Transverse colon (tissue), 4 donors: ENCODE results near the gene ZNF384. TPM values are rescaled to one million over a fixed set of nuclear protein-coding genes. Genes with fewer than 3 reads are reported as not detected.
A peak's percentile ranks its signal among the peaks of the same experiment; 100 is the strongest.

Experiments used
- DNase-seq: peaks from one replicate; pipeline ENCODE4 v3.0.0-alpha.2; 2019
- H3K27ac ChIP-seq, 4 donors: fragments of 200-600 bp; sonication (generic); 2 replicates each; pipeline ENCODE4 v1.5.1; 2016 to 2018; ENCODE audit warnings: inconsistent platforms in 4 of 4
- H3K27me3 ChIP-seq: fragments of 200-600 bp; sonication (generic); 2 replicates; pipeline ENCODE4 v1.5.1; 2017; ENCODE audit warnings: inconsistent platforms
- H3K36me3 ChIP-seq, 4 donors: fragments of 200-600 bp; sonication (generic); 2 replicates each; pipeline ENCODE4 v1.5.1; 2017 to 2019; ENCODE audit warnings: inconsistent platforms in 4 of 4
- H3K4me1 ChIP-seq, 4 donors: fragments of 200-600 bp; sonication (generic); 2 replicates each; pipeline ENCODE4 v1.5.1; 2017 to 2020; ENCODE audit warnings: inconsistent platforms in 4 of 4
- H3K4me3 ChIP-seq, 4 donors: fragments of 200-600 bp; sonication (generic); 1 replicate in 1 of 4; 2 replicates in 3 of 4; pipeline versions ENCODE4 v1.5.1 to v1.6.1; 2017 to 2019; ENCODE audit warnings: inconsistent platforms in 4 of 4
- H3K9me3 ChIP-seq, 2 donors: fragments of 200-600 bp; sonication (generic); 2 replicates each; pipeline ENCODE4 v1.5.1; 2017 to 2019; ENCODE audit warnings: inconsistent platforms in 2 of 2
- CTCF ChIP-seq, 5 experiments: fragments of 200-600 bp in 3 of 5; fragments of 450-650 bp in 2 of 5; sonication (generic) in 3 of 5; IDR thresholded peaks; 1 replicate in 2 of 5; 2 replicates in 3 of 5; pipeline ENCODE4 v1.5.1; 2016 to 2017; ENCODE audit warnings: antibody characterized with exemption in 5 of 5, inconsistent platforms in 3 of 5, mild to moderate bottlenecking in 2 of 5, moderate library complexity in 1 of 5
- EP300 ChIP-seq: sonication (generic); formaldehyde crosslinking; IDR thresholded peaks from one replicate; pipeline ENCODE4 v1.6.1; 2017; ENCODE audit warnings: antibody characterized with exemption, low read depth
- POLR2A ChIP-seq: fragments of 450-650 bp; IDR thresholded peaks from one replicate; pipeline ENCODE4 v1.6.1; 2016; ENCODE audit warnings: antibody characterized with exemption, mild to moderate bottlenecking, moderate library complexity
- POLR2AphosphoS5 ChIP-seq, 3 donors: sonication (generic); formaldehyde crosslinking; IDR thresholded peaks; one replicate each; pipeline ENCODE4 v1.6.1; 2016; ENCODE audit warnings: antibody characterized with exemption in 3 of 3
- WGBS, 2 donors: methylation state at CpG; one replicate each; pipeline ENCODE4 v1.1.5; 2018; ENCODE audit warnings: low coverage in 1 of 2; 5-methylcytosine and 5-hydroxymethylcytosine counted together
- in situ Hi-C, 4 donors: fragments of 200-750 bp; cut with MboI; loops; one replicate each; pipeline versions ENCODE4 v1.15.0 to v1.15.1; 2017; ENCODE audit warnings: low sequenced_read_pairs in 3 of 4, low pct_ligation_motif_present in 1 of 4, low pct_unique_long_range_greater_than_20kb in 1 of 4
- intact Hi-C: fragments of 100-400 bp; cut with DNase I; formaldehyde crosslinking; loops from one replicate; pipeline ENCODE4 v1.15.1; 2023; ENCODE audit warnings: low total_unique reads
- small RNA-seq, 4 donors: library from RNA; depleted of rRNA; stranded (forward); fragments of <200 nt; gene quantifications; one replicate each; pipeline ENCODE3, GENCODE V24; 2016
- total RNA-seq, 4 donors: library from RNA; depleted of rRNA; stranded (reverse); fragments of >200 nt; gene quantifications; one replicate each; pipeline ENCODE4 v1.1.0, GENCODE V29; 2016

Gene ZNF384
- total RNA-seq, 4 donors from 2014 or later: 34.8 to 49.4 (median 42.8) TPM

GRCh38 chr12:6626654-6627283 is 62.4 kb downstream of the ZNF384 start:
- no peak for DNase-seq
- no peaks in the 10 kb centered on the region for H3K36me3 ChIP-seq
- in situ Hi-C loops (no loop called here), intact Hi-C loops (no loop called here)
- peaks cover 0 to 10% (median 7%) of the 10 kb centered on the region in 4 donors for H3K4me1 ChIP-seq
- no peaks in the 10 kb centered on the region for H3K27me3 ChIP-seq
- no peak overlapping the region for H3K27ac ChIP-seq
- no peak overlapping the region for H3K4me3 ChIP-seq
- no peak for TF ChIP-seq POLR2AphosphoS5 (IDR thresholded peaks at IDR 0.05)
- H3K9me3 ChIP-seq: no peaks in the 10 kb centered on the region
- 76 to 85% methylated on average over 6 to 8 of the region's 8 CpGs for WGBS, 2 donors

- Histone ChIP-seq H3K27ac (no peak overlapping the region), H3K4me3 (no peak overlapping the region), H3K27me3 (no peaks in the 10 kb centered on the region), H3K9me3 (no peaks in the 10 kb centered on the region), H3K36me3 (no peaks in the 10 kb centered on the region), H3K4me1 (peaks cover 0 to 4% (median 1%) of the 10 kb centered on the region in 4 donors)
- in situ Hi-C loops: no loop called here
- intact Hi-C loops: no loop called here
- DNase-seq: no peak
- WGBS, 2 donors: 95% methylated on average over 26 of the region's 29 CpGs; no CpG with 5 or more reads in 1 of the 2 donors
- TF ChIP-seq EP300 (no peak), POLR2AphosphoS5 (IDR thresholded peaks at IDR 0.05) (no peak), POLR2A (no peak), CTCF (IDR thresholded peaks at IDR 0.05) (no peak)
Measured at GRCh38 chr12:6620885-6621274, 68.3 kb downstream of the ZNF384 start.

- intact Hi-C loops (no loop called here), in situ Hi-C loops (no loop called here)
- DNase-seq: no peak
- H3K9me3 ChIP-seq: no peaks in the 10 kb centered on the region
- H3K27ac ChIP-seq: no peak overlapping the region
- H3K36me3 ChIP-seq: no peaks in the 10 kb centered on the region
- WGBS, 2 donors: 74% methylated on average over 78 of the region's 88 CpGs; no CpG with 5 or more reads in 1 of the 2 donors
- TF ChIP-seq POLR2A (no peak), EP300 (no peak), POLR2AphosphoS5 (IDR thresholded peaks at IDR 0.05) (no peak), CTCF (IDR thresholded peaks at IDR 0.05) (peak; percentile 11 to 38 (median 33))
- H3K4me3 ChIP-seq: no peak overlapping the region
- peaks cover 0 to 4% (median 1%) of the 10 kb centered on the region in 4 donors for H3K4me1 ChIP-seq
- H3K27me3 ChIP-seq: no peaks in the 10 kb centered on the region
Measured at GRCh38 chr12:6620137-6620884, 68.9 kb downstream of the ZNF384 start.

- WGBS, 2 donors: 66 to 72% methylated on average over 5 of the region's 5 CpGs
Measured at GRCh38 chr12:6618483-6619225, 70.5 kb downstream of the ZNF384 start.

More at GRCh38 chr12:6618483-6619225, 70.5 kb downstream of the ZNF384 start:
- intact Hi-C loops: loop anchor here (10.0 kb wide), 2 partner anchors 46 to 156 kb away; partner anchors contain the start of genes ING4 and LAG3
- Histone ChIP-seq H3K27ac (no peak overlapping the region), H3K9me3 (no peaks in the 10 kb centered on the region), H3K27me3 (no peaks in the 10 kb centered on the region), H3K4me1 (peaks cover 8 to 17% (median 10%) of the 10 kb centered on the region in 4 donors), H3K4me3 (no peak overlapping the region), H3K36me3 (no peaks in the 10 kb centered on the region)
- DNase-seq: no peak
- TF ChIP-seq POLR2A (no peak), CTCF (IDR thresholded peaks at IDR 0.05) (no peak), POLR2AphosphoS5 (IDR thresholded peaks at IDR 0.05) (no peak), EP300 (no peak)
- in situ Hi-C loops: no loop called here

Small RNAs within 50 kb of the gene (small RNA-seq; reads per million reads assigned to genes)
- 0 reads per million in 4 donors for gene RNU6-781P

Other genes with a start within 250 kb of the ZNF384 start
- 10 to 100 TPM in 1 of 4 donors, 1 to 10 TPM in 2, not detected in 1; 1.1 to 16.8 (median 2.3) TPM for gene CD27, start 244.4 kb downstream of the ZNF384 start, total RNA-seq
- gene TAPBPL, start 237.3 kb downstream of the ZNF384 start, total RNA-seq: 10 to 100 TPM; 47.6 to 99.1 (median 79.3) TPM
- gene VAMP1, start 218.7 kb downstream of the ZNF384 start, total RNA-seq: 10 to 100 TPM in 3 of 4 donors, 1 to 10 TPM in 1; 2.6 to 23.1 (median 17.7) TPM
- 10 to 100 TPM in 3 of 4 donors, 1 to 10 TPM in 1; 2.6 to 49.7 (median 40.9) TPM for gene MRPL51, start 196.1 kb downstream of the ZNF384 start, total RNA-seq
- 10 to 100 TPM; 18.3 to 20.2 (median 19.2) TPM for gene NCAPD2, start 195.3 kb downstream of the ZNF384 start, total RNA-seq
- 1,000 to 10,000 TPM; 1,806 to 2,946 (median 2,333) TPM for gene GAPDH, start 154.9 kb downstream of the ZNF384 start, total RNA-seq
- 10 to 100 TPM in 1 of 4 donors, 1 to 10 TPM in 3; 6.1 to 54.2 (median 8.0) TPM for gene IFFO1, start 133.3 kb downstream of the ZNF384 start, total RNA-seq
- 100 to 1,000 TPM in 1 of 4 donors, 10 to 100 TPM in 3; 12.8 to 167 (median 30.5) TPM for gene NOP2, start 121.1 kb downstream of the ZNF384 start, total RNA-seq
- gene CHD4, start 82.0 kb downstream of the ZNF384 start, total RNA-seq: 100 to 1,000 TPM; 142 to 165 (median 154) TPM
- 10 to 100 TPM; 27.9 to 50.1 (median 30.2) TPM for gene LPAR5, start 53.4 kb downstream of the ZNF384 start, total RNA-seq
- gene ACRBP, start 41.9 kb downstream of the ZNF384 start, total RNA-seq: 1 to 10 TPM in 3 of 4 donors, not detected in 1; 2.2 to 2.9 (median 2.7) TPM
- gene ING4, start 26.3 kb downstream of the ZNF384 start, total RNA-seq: 100 to 1,000 TPM in 1 of 4 donors, 10 to 100 TPM in 3; 41.8 to 165 (median 56.6) TPM
- gene PIANP, start 11.4 kb upstream of the ZNF384 start, total RNA-seq: under 1 TPM in 1 of 4 donors, not detected in 3; 0.64 TPM
- gene COPS7A, start 34.7 kb upstream of the ZNF384 start, total RNA-seq: 10 to 100 TPM; 13.1 to 44.9 (median 36.9) TPM
- 100 to 1,000 TPM; 100 to 360 (median 164) TPM for gene MLF2, start 63.8 kb upstream of the ZNF384 start, total RNA-seq
- gene PTMS, start 77.0 kb upstream of the ZNF384 start, total RNA-seq: 100 to 1,000 TPM in 1 of 4 donors, 10 to 100 TPM in 3; 64.0 to 124 (median 83.9) TPM
- 1 to 10 TPM in 1 of 4 donors, under 1 TPM in 1, not detected in 2; 0.68 to 1.4 TPM for gene LAG3, start 83.1 kb upstream of the ZNF384 start, total RNA-seq
- gene CD4, start 100.2 kb upstream of the ZNF384 start, total RNA-seq: 1 to 10 TPM in 3 of 4 donors, under 1 TPM in 1; 1.00 to 7.9 (median 2.8) TPM
- 1 to 10 TPM in 3 of 4 donors, not detected in 1; 3.0 to 6.4 (median 3.1) TPM for gene GPR162, start 132.4 kb upstream of the ZNF384 start, total RNA-seq
- gene P3H3, start 139.0 kb upstream of the ZNF384 start, total RNA-seq: 10 to 100 TPM in 3 of 4 donors, 1 to 10 TPM in 1; 5.9 to 32.9 (median 14.4) TPM
- under 1 TPM in 2 of 4 donors, not detected in 2; 0.14 to 0.32 TPM for gene GNB3, start 151.6 kb upstream of the ZNF384 start, total RNA-seq
- gene CDCA3, start 161.9 kb upstream of the ZNF384 start, total RNA-seq: 1 to 10 TPM in 3 of 4 donors, not detected in 1; 3.0 to 8.8 (median 3.3) TPM
- gene USP5, start 162.8 kb upstream of the ZNF384 start, total RNA-seq: 100 to 1,000 TPM in 1 of 4 donors, 10 to 100 TPM in 3; 30.5 to 171 (median 35.4) TPM
- gene TPI1, start 178.2 kb upstream of the ZNF384 start, total RNA-seq: 100 to 1,000 TPM; 360 to 671 (median 400) TPM
- 10 to 100 TPM in 2 of 4 donors, 1 to 10 TPM in 2; 4.5 to 21.0 (median 8.2) TPM for gene SPSB2, start 183.9 kb upstream of the ZNF384 start, total RNA-seq
- 10 to 100 TPM in 1 of 4 donors, 1 to 10 TPM in 1, under 1 TPM in 1, not detected in 1; 0.60 to 11.3 (median 5.9) TPM for gene LRRC23, start 215.4 kb upstream of the ZNF384 start, total RNA-seq
- gene ENO2, start 225.2 kb upstream of the ZNF384 start, total RNA-seq: 10 to 100 TPM in 2 of 4 donors, 1 to 10 TPM in 2; 7.2 to 14.1 (median 9.6) TPM
- 100 to 1,000 TPM in 2 of 4 donors, 10 to 100 TPM in 2; 59.1 to 160 (median 112) TPM for gene ATN1, start 238.6 kb upstream of the ZNF384 start, total RNA-seq